Neutrophil (primary cell): Measurements from ENCODE around the gene JARID2.
A peak's percentile ranks its signal among the peaks of the same experiment; 100 is the strongest.

Experiments used
- H3K27ac ChIP-seq: fragments of 200-600 bp; sonication (generic); 2 replicates; pipeline ENCODE4 v1.5.1; 2016; ENCODE audit warnings: mild to moderate bottlenecking, moderate library complexity
- H3K27me3 ChIP-seq: fragments of 200-600 bp; sonication (generic); 2 replicates; pipeline ENCODE4 v1.6.0; 2016; ENCODE audit warnings: mild to moderate bottlenecking
- H3K36me3 ChIP-seq: fragments of 200-600 bp; sonication (generic); 2 replicates; pipeline ENCODE4 v1.5.1; 2017
- H3K4me1 ChIP-seq, 2 experiments: fragments of 200-600 bp in 1 of 2; sonication (generic) in 1 of 2; 1 replicate in 1 of 2; 2 replicates in 1 of 2; pipeline versions ENCODE4 v1.5.1 to v1.6.1; 2013 to 2016; ENCODE audit warnings: low read depth in 1 of 2, low read length in 1 of 2, mild to moderate bottlenecking in 1 of 2, moderate library complexity in 1 of 2; ENCODE audit not compliant: control insufficient read depth in 1 of 2, insufficient read depth in 1 of 2
- H3K4me3 ChIP-seq, 2 experiments: fragments of 200-600 bp in 1 of 2; sonication (generic) in 1 of 2; 1 replicate in 1 of 2; 2 replicates in 1 of 2; pipeline ENCODE4 v1.5.1; 2013 to 2016; ENCODE audit warnings: low read depth in 1 of 2, low read length in 1 of 2, mild to moderate bottlenecking in 1 of 2, moderate library complexity in 1 of 2
- H3K9me3 ChIP-seq: fragments of 200-600 bp; sonication (generic); 2 replicates; pipeline ENCODE4 v1.5.1; 2016
- CTCF ChIP-seq: fragments of 200-600 bp; sonication (generic); IDR thresholded peaks from 2 replicates; pipeline ENCODE4 v1.5.1; 2016; ENCODE audit warnings: antibody characterized with exemption

Gene JARID2

GRCh38 chr6:15389765-15390723 is 144.2 kb downstream of the JARID2 start:
- Histone ChIP-seq H3K27me3 (no peaks in the 10 kb centered on the region), H3K4me1 (peaks cover 16 to 49% of the 10 kb centered on the region in 2 experiments), H3K36me3 (peaks cover 11% of the 10 kb centered on the region), H3K4me3 (no peak overlapping the region), H3K27ac (peak overlapping the region; percentile 52), H3K9me3 (no peaks in the 10 kb centered on the region)
- no peak for TF ChIP-seq CTCF

- Histone ChIP-seq H3K4me3 (no peak overlapping the region), H3K27ac (no peak overlapping the region), H3K9me3 (no peaks in the 10 kb centered on the region), H3K27me3 (no peaks in the 10 kb centered on the region), H3K4me1 (peaks cover 16 to 42% of the 10 kb centered on the region in 2 experiments), H3K36me3 (peaks cover 11% of the 10 kb centered on the region)
- TF ChIP-seq CTCF = no peak
Observed at GRCh38 chr6:15391500-15391899, 145.6 kb downstream of the JARID2 start.

- no peaks in the 10 kb centered on the region for H3K27me3 ChIP-seq
- H3K36me3 ChIP-seq = peaks cover 11% of the 10 kb centered on the region
- peaks cover 16 to 35% of the 10 kb centered on the region in 2 experiments for H3K4me1 ChIP-seq
- H3K9me3 ChIP-seq = no peaks in the 10 kb centered on the region
- TF ChIP-seq CTCF = no peak
- H3K4me3 ChIP-seq = no peak overlapping the region
- no peak overlapping the region for H3K27ac ChIP-seq
Observed at GRCh38 chr6:15392182-15392581, 146.3 kb downstream of the JARID2 start.

GRCh38 chr6:15393605-15394004 is 147.7 kb downstream of the JARID2 start:
- Histone ChIP-seq H3K27ac (no peak overlapping the region), H3K36me3 (peaks cover 11% of the 10 kb centered on the region), H3K27me3 (no peaks in the 10 kb centered on the region), H3K4me1 (peaks cover 17 to 40% of the 10 kb centered on the region in 2 experiments), H3K4me3 (no peak overlapping the region), H3K9me3 (no peaks in the 10 kb centered on the region)
- TF ChIP-seq CTCF = no peak

- no peak for TF ChIP-seq CTCF
- Histone ChIP-seq H3K4me3 (no peak overlapping the region), H3K36me3 (peaks cover 11% of the 10 kb centered on the region), H3K4me1 (peaks cover 20 to 44% of the 10 kb centered on the region in 2 experiments), H3K27me3 (no peaks in the 10 kb centered on the region), H3K27ac (no peak overlapping the region), H3K9me3 (no peaks in the 10 kb centered on the region)
Observed at GRCh38 chr6:15395087-15395486, 149.2 kb downstream of the JARID2 start.
